ENCODE results near the gene NTSR2. TPM values are rescaled to one million over a fixed set of nuclear protein-coding genes. Genes with fewer than 3 reads are reported as not detected.
A peak's percentile ranks its signal among the peaks of the same experiment; 100 is the strongest.

Gene NTSR2
- total and polyA plus RNA-seq, 7 donors: 0.04 to 0.60 TPM; not detected in 5

DNA sequence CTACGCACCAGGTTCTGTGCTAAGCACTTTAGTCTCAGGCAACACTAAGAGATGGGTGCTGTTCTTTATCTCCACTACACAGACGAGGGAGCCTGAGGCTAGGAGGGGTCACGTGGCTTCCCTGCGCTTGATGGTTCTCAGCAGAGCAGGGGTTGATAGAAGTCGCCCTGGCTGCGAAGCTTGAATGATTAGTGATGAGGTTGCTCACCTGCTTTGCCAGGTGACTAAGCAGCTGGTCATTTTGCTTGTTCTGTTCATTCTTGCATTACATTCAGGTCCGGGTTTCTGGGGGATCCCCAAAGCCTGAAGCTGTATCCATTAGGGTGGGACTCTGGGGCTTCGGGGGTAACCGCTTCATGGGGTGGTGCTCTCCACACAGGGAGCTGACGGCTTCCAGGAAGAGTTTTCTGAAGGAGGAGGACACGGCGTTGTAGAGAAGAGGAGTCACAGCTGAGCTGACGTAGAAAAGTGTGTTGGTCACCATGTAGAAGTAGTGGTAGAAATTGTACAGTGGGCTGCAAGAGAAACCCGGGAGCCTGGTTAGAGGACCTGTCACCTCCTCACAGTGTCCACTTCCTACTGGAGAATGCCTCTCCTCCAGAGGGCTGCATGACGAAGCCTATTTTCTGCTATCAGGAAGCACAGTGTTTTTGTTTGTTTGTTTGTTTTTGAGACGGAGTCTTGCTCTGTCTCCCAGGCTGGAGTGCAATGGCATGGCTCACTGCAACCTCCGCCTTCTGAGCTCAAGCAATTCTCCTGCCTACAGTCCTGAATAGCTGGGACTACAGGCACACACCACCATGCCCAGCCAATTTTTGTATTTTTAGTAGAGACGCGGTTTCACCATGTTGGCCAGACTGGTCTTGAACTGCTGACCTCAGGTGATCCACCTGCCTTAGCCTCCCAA lies 11.5 kb downstream of the NTSR2 start:
- H3K27me3 ChIP-seq: no peaks in the 10 kb centered on the region
- intact Hi-C loops (cut with DNase I): loop anchor here (10.0 kb wide), 1 partner anchor 1606 kb away; no protein-coding TSS in a partner anchor
- WGBS, 2 donors: 82 to 85% methylated on average over 19 of the region's 19 CpGs

DNA sequence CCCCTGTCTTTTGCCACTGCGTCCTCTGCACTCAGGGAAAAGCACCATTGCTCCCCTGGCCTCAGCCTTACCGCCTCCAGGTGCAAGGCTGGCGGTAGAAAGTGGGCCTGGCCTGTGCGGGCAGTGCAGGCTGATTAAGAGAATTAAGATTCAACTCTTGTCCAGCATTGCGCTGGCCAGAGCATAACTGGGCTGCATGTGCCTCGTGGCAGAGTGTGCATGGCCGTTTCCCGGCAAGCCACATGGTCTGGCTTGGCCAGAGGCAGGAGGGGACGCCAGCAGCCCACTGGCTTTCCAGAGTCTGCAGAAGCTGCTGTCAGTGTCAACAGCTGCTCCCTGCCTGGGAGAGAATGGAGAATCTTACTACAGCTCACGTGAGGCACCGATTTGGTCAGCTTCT lies 12.3 kb downstream of the NTSR2 start:
- Histone ChIP-seq H3K9me3 (no peaks in the 10 kb centered on the region), H3K4me1 (peaks cover 0 to 9% (median 0%) of the 10 kb centered on the region in 4 donors), H3K27me3 (no peaks in the 10 kb centered on the region), H3K27ac (no peak overlapping the region), H3K36me3 (no peaks in the 10 kb centered on the region), H3K4me3 (no peak overlapping the region)
- 84 to 90% methylated on average over 11 of the region's 11 CpGs for WGBS, 2 donors
- TF ChIP-seq EP300 (IDR thresholded peaks at IDR 0.05) (no peak), POLR2A (IDR thresholded peaks at IDR 0.05) (no peak), POLR2AphosphoS5 (IDR thresholded peaks at IDR 0.05) (no peak)
- TF ChIP-seq, protein P1, sequence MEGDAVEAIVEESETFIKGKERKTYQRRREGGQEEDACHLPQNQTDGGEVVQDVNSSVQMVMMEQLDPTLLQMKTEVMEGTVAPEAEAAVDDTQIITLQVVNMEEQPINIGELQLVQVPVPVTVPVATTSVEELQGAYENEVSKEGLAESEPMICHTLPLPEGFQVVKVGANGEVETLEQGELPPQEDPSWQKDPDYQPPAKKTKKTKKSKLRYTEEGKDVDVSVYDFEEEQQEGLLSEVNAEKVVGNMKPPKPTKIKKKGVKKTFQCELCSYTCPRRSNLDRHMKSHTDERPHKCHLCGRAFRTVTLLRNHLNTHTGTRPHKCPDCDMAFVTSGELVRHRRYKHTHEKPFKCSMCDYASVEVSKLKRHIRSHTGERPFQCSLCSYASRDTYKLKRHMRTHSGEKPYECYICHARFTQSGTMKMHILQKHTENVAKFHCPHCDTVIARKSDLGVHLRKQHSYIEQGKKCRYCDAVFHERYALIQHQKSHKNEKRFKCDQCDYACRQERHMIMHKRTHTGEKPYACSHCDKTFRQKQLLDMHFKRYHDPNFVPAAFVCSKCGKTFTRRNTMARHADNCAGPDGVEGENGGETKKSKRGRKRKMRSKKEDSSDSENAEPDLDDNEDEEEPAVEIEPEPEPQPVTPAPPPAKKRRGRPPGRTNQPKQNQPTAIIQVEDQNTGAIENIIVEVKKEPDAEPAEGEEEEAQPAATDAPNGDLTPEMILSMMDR (IDR thresholded peaks at IDR 0.05): no peak
- DNase-seq: peak; percentile 49
- intact Hi-C loops (cut with DNase I): loop anchor here (10.0 kb wide), 1 partner anchor 1607 kb away; no protein-coding TSS in a partner anchor

More for the DNA sequence above, 11.5 kb downstream of the NTSR2 start:
- TF ChIP-seq EP300 (IDR thresholded peaks at IDR 0.05): no peak
- H3K27ac ChIP-seq: no peak overlapping the region
- peaks cover 0 to 4% (median 0%) of the 10 kb centered on the region in 4 donors for H3K9me3 ChIP-seq
- H3K36me3 ChIP-seq: no peaks in the 10 kb centered on the region
- H3K4me1 ChIP-seq: peaks cover 0 to 9% (median 0%) of the 10 kb centered on the region in 4 donors
- no peak overlapping the region for H3K4me3 ChIP-seq
- DNase-seq: peak; percentile 49

DNA sequence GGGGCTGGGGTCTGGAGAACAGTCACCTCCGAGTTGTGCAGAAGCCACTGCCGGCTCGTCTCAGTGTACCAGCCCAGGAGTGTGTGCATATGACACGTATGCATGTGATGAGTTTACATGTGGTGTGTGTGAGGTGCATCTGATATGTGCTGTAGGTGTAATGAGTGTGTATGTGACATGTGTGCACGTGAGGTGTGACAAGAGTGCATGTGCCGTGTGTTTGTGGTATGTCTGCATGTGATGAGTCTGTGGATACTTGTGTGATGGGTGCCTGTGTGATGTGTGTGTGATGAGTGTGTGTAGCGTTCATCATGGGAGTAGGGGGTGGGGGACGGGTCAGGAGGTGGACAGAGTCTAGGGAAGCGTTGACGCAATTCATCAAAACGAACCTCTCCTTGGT lies 12.8 kb downstream of the NTSR2 start:
- H3K27ac ChIP-seq: no peak overlapping the region
- DNase-seq: peak; percentile 46
- WGBS, 2 donors: 88% methylated on average over 11 of the region's 11 CpGs
- peaks cover 0 to 9% (median 0%) of the 10 kb centered on the region in 4 donors for H3K4me1 ChIP-seq
- H3K36me3 ChIP-seq: no peaks in the 10 kb centered on the region
- intact Hi-C loops (cut with DNase I): loop anchor here (10.0 kb wide), 1 partner anchor 1608 kb away; no protein-coding TSS in a partner anchor
- no peaks in the 10 kb centered on the region for H3K9me3 ChIP-seq
- H3K27me3 ChIP-seq: no peaks in the 10 kb centered on the region
- no peak overlapping the region for H3K4me3 ChIP-seq
- TF ChIP-seq, protein P1 (IDR thresholded peaks at IDR 0.05): no peak
- TF ChIP-seq POLR2A (IDR thresholded peaks at IDR 0.05) (no peak), EP300 (IDR thresholded peaks at IDR 0.05) (no peak), POLR2AphosphoS5 (IDR thresholded peaks at IDR 0.05) (no peak)

DNA sequence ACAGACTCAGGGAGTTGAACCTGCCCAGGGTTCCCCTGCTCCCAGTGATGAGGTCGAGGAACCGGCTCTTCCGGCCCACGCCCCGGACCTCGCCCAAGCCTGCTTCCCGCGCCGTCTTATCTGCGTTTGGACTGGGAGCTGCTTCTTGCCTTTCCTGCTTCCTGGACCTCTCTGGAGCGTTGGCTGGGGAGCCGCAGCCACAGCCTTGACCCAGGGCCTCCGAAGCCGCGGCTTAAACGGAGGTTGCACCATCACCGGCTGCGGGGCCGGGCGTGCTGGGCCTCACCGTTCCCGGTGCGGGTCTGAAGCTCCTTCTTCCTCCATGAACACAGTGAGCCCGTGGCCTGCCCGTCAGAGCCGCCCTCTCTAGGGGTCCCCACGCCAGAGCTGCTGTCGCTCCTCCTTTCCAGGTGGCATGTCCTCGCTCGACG lies 13.3 kb downstream of the NTSR2 start:
- 36 to 69% methylated on average over 31 of the region's 31 CpGs for WGBS, 2 donors
- H3K4me1 ChIP-seq: peaks cover 0 to 9% (median 0%) of the 10 kb centered on the region in 4 donors
- no peak overlapping the region for H3K27ac ChIP-seq
- no peaks in the 10 kb centered on the region for H3K9me3 ChIP-seq
- H3K27me3 ChIP-seq: no peaks in the 10 kb centered on the region
- intact Hi-C loops (cut with DNase I): loop anchor here (10.0 kb wide), 1 partner anchor 1608 kb away; no protein-coding TSS in a partner anchor
- H3K36me3 ChIP-seq: no peaks in the 10 kb centered on the region
- no peak for TF ChIP-seq POLR2AphosphoS5 (IDR thresholded peaks at IDR 0.05)
- no peak for TF ChIP-seq EP300 (IDR thresholded peaks at IDR 0.05)
- no peak for TF ChIP-seq POLR2A (IDR thresholded peaks at IDR 0.05)
- TF ChIP-seq, protein P1 (IDR thresholded peaks at IDR 0.05): no peak
- H3K4me3 ChIP-seq: no peak overlapping the region
- peak; percentile 40 for DNase-seq

DNA sequence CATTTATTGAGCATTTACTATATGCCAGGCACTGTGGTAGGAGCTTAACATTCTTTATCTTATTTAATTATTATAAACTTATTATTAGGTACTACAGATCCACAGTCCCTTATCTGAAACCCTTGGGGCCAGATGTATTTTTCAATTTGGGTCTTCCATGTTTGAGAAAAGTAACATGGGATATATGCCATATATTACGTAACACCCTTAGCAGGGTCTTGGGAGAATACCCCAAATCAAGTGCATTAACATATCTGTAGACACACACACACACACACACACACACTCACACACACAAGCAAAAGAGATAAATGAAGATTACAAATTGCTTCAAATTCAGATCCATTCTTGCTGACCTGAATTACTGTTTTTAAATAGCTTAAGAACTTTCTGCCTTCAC lies 13.7 kb downstream of the NTSR2 start:
- WGBS, 2 donors: 91 to 98% methylated on average over 1 of the region's 1 CpG

More for the DNA sequence above, 13.7 kb downstream of the NTSR2 start:
- TF ChIP-seq EP300 (IDR thresholded peaks at IDR 0.05) (no peak), POLR2A (IDR thresholded peaks at IDR 0.05) (no peak), POLR2AphosphoS5 (IDR thresholded peaks at IDR 0.05) (no peak)
- TF ChIP-seq, protein P1 (IDR thresholded peaks at IDR 0.05): no peak
- no peak overlapping the region for H3K27ac ChIP-seq
- H3K27me3 ChIP-seq: no peaks in the 10 kb centered on the region
- peaks cover 0 to 9% (median 0%) of the 10 kb centered on the region in 4 donors for H3K4me1 ChIP-seq
- DNase-seq: no peak
- H3K9me3 ChIP-seq: no peaks in the 10 kb centered on the region
- no peaks in the 10 kb centered on the region for H3K36me3 ChIP-seq
- no peak overlapping the region for H3K4me3 ChIP-seq
- intact Hi-C loops (cut with DNase I): loop anchor here (10.0 kb wide), 1 partner anchor 1609 kb away; no protein-coding TSS in a partner anchor
